ENCODE data around the gene MRPL27. TPM values are rescaled to one million over a fixed set of nuclear protein-coding genes. Genes with fewer than 3 reads are reported as not detected.

The MRPL27 gene
- total and polyA plus RNA-seq, 8 donors: 52.5 to 60.1 (median 54.9) TPM

DNA sequence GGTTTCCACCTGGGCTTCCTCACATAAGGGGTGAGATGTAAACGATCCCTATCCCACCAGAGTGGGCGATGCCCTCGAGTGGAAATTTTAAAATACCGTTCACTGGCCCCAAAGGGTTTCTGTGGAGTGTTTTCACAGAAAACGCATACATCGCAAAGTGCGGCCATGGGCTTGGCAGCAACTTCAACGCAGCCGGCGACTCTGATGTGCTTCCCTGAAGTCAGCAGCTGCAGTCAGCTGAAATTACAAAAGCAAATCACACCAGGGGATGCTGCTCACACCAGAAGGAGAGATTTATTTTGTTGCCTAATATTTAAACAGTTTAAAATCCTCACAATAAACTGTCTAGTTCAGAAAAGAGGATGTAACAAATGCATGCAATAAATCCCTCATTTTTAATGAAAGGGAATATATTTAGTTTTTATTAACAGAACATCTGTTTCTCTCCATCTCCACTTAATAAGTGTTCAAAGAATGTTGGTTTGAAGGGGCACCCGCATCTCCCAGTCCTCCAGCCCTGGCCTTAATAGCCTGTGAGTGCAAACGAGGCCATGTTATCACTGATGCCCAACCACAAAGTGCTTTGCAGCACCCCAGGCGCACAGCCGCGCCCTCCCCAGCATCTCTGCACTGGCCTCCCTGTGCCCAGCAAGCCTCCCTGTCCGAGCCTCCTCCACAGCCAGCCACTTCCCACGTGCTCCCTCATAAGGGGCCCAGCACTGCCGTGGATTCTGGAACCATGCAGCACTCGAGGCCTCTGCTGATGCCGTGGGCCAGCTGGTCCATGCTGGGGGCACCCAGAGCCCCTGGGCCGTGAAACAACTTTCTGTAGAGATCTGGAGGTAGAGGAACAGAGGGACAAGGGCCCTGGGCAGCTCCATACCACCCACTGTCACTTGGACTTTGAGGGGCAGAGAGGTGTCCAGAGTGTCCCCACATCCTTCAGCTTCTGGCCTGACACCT, 44.3 kb downstream of the MRPL27 start:
- peak in 2 of 4 donors; percentile 71 to 82 for DNase-seq
- H3K27me3 ChIP-seq: no peaks in the 10 kb centered on the region
- no peak overlapping the region for H3K27ac ChIP-seq
- intact Hi-C loops (cut with DNase I): no loop called here
- ATAC-seq: no peak
- no peaks in the 10 kb centered on the region for H3K4me1 ChIP-seq
- no peak for TF ChIP-seq CTCF (IDR thresholded peaks at IDR 0.05)
- no peaks in the 10 kb centered on the region for H3K9me3 ChIP-seq
- H3K36me3 ChIP-seq: no peaks in the 10 kb centered on the region
- H3K4me3 ChIP-seq: no peak overlapping the region

GRCh38 chr17:50326831-50327364, 46.1 kb downstream of the MRPL27 start:
- ATAC-seq: no peak
- H3K27ac ChIP-seq: no peak overlapping the region

DNA sequence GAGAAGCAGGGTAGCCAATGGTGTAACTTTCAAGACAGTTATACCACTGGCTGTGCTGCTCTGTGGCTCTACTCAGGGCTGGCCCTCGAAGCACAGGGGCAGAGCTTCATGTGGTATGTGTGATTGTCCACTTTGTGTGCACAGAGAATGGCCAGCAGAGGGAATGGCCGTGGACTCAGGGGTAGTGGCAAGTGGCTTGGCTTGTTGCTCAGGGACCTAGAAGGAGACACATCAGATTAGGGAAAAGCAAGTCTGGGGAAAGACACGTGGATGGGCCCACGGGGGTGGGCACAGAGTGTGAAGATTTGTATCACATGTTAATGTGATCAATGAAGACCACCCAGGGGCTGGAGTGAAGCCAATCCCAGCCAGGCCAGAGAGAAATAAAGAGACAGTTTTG, 47.1 kb downstream of the MRPL27 start:
- TF ChIP-seq CTCF (IDR thresholded peaks at IDR 0.05): no peak
- H3K4me3 ChIP-seq: no peak overlapping the region
- no peak for DNase-seq
- no peaks in the 10 kb centered on the region for H3K36me3 ChIP-seq
- no peaks in the 10 kb centered on the region for H3K4me1 ChIP-seq
- no peak overlapping the region for H3K27ac ChIP-seq
- H3K27me3 ChIP-seq: no peaks in the 10 kb centered on the region
- no peak for ATAC-seq
- no peaks in the 10 kb centered on the region for H3K9me3 ChIP-seq
- intact Hi-C loops (cut with DNase I): no loop called here

More at GRCh38 chr17:50326831-50327364, 46.1 kb downstream of the MRPL27 start:
- Histone ChIP-seq H3K4me3 (no peak overlapping the region), H3K36me3 (no peaks in the 10 kb centered on the region), H3K9me3 (no peaks in the 10 kb centered on the region), H3K27me3 (no peaks in the 10 kb centered on the region), H3K4me1 (no peaks in the 10 kb centered on the region)
- no peak for DNase-seq
- intact Hi-C loops (cut with DNase I): no loop called here
- no peak for TF ChIP-seq CTCF (IDR thresholded peaks at IDR 0.05)

DNA sequence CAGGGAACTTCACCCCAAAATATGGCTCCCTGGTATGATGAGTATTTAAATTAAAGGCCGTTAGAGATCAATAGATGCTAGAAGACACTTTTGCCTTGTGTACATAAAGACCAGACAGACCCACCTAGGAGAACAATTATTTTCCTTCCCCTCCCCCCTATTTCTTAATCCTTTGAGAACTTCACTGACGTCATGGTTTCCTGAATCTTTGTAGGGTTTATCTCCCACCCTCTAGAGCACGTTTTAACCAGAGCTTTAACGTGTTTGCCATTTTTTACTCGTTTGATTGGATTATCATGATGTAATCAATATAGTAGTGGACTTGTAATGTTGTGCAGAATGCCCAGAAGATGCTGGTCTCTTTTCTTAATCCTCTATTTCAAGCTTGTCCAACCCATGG, 49.9 kb downstream of the MRPL27 start:
- Histone ChIP-seq H3K27me3 (no peaks in the 10 kb centered on the region), H3K9me3 (no peaks in the 10 kb centered on the region)
- intact Hi-C loops (cut with DNase I): no loop called here

More for the DNA sequence above, 49.9 kb downstream of the MRPL27 start:
- H3K27ac ChIP-seq: no peak overlapping the region
- DNase-seq (no peak), ATAC-seq (no peak)
- H3K4me3 ChIP-seq: no peak overlapping the region
- no peaks in the 10 kb centered on the region for H3K36me3 ChIP-seq
- no peaks in the 10 kb centered on the region for H3K4me1 ChIP-seq
- no peak for TF ChIP-seq CTCF (IDR thresholded peaks at IDR 0.05)
